HS-5 (cell line): Measurements from ENCODE around the gene KRTAP4-3.
"Not testable (repeated sequence)": the region's sequence is repeated elsewhere in the genome, so short reads cannot be mapped to it uniquely, and the experiment has no call there.

Experiments used
- DNase-seq: peaks from one replicate; pipeline ENCODE4 v3.0.0-alpha.2; 2012; ENCODE audit warnings: low read depth

KRTAP4-3 gene

GRCh38 chr17:41151525-41151924 is 16.5 kb downstream of the KRTAP4-3 start:
- no peak for DNase-seq

- no peak for DNase-seq
Observed at GRCh38 chr17:41150026-41150425, 18.0 kb downstream of the KRTAP4-3 start.

- DNase-seq: no peak
Observed at GRCh38 chr17:41149652-41149985, 18.4 kb downstream of the KRTAP4-3 start, which contains the start of gene KRTAP4-5. Gene KRTAP4-5, minus strand, starts transcription at chr17:41149825. Its CDS starts 58 bp downstream, at chr17:41149767.

- DNase-seq: not testable (repeated sequence)
Observed at GRCh38 chr17:41148971-41149651, 18.9 kb downstream of the KRTAP4-3 start.

DNA sequence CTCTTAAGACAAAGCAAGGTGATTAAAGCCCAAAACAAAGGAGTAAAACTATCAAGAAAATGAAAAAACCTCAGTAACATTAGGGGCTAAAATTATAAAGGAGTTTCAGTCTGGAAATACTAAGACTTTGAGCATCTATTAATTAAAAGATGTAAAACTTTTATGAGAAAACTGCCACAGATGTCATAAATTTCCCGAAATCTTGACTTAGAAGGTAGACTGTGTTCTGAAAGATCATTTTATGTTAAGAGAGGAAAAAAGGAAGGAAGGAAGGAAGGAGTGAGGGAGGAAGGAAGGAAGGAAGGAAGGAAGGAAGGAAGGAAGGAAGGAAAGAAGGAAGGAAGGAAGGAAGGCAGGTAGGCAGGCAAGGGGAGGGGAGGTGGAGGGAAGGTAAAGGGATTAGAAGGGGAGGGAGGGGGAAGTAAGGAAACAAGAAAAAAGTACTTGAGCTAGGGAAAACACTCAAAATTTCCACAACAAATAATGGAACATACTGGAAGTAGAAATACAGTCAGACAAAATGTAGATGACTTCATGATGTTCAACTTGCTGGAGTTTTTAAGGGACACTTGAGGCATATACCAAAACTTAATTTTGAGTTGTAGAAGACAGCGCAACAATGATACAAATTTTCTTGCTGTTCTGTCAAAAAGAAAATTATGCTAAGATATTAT is 20.4 kb downstream of the KRTAP4-3 start:
- DNase-seq: no peak

- DNase-seq: no peak
Observed at GRCh38 chr17:41145261-41145660, 22.8 kb downstream of the KRTAP4-3 start.

DNA sequence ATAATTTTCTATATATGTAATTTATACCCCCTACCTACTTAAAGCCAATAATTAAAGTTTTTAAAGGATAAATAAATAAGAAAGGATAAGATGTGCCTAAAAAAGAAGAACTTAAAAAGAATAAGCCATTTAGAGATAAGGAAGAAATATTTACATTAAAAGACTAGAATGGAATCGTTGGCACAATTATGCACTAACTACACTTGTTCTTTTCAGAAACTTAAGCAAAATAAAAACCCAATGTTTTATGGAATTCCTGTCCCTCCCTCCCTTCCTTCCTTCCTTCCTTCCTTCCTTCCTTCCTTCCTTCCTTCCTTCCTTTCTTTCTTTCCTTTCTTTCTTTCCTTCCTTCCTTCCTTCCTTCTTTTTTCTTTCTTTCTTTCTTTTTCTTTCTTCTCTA is 23.2 kb downstream of the KRTAP4-3 start:
- DNase-seq: no peak

GRCh38 chr17:41141361-41141760 is 26.7 kb downstream of the KRTAP4-3 start:
- DNase-seq: no peak

DNA sequence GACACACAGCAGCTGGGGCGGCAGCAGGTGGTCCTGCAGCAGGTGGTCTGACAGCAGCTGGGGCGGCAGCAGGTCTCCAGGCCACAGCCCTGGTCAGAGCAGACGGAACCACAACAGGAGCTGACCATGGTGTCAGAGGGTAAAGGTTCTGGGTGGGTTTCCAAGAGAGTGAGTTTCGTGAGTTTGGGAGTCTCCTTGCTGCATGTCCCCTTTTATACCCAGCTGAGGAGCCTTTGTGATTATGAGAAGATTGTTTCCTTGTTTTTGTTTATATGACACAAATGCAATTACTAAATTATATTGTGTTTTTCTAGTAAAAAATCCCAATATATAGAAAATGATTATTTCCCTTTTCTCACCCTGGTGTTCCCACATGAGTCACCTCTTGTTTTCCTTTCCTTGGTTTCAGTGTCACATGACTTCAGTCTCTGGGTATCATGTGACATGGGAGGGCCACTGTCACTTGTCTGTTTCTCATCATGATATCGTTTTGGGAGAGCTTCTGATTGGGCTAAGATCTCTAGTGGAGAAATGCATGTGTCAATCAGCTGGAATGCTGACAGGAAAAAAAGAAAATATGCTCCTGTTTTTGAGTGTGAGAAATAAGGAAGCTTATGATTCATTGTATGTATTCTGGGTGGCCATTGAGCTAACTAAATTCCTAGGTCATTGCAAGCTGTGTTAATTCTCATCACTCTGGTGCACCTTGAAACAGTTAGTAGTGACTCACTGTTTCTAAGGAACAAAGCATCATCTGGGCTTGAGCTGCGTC is 27.5 kb downstream of the KRTAP4-3 start, which contains the start of gene KRTAP4-6:
KRTAP4-6 (minus strand) TSS at position 185 of the 772 bp plus-strand sequence; CDS start at position 128, 57 bp downstream.
- peak; percentile 93 for DNase-seq

- not testable (repeated sequence) for DNase-seq
Observed at GRCh38 chr17:41139865-41140264, 28.2 kb downstream of the KRTAP4-3 start.

GRCh38 chr17:41133880-41134735 is 33.9 kb downstream of the KRTAP4-3 start:
- DNase-seq: no peak

DNA sequence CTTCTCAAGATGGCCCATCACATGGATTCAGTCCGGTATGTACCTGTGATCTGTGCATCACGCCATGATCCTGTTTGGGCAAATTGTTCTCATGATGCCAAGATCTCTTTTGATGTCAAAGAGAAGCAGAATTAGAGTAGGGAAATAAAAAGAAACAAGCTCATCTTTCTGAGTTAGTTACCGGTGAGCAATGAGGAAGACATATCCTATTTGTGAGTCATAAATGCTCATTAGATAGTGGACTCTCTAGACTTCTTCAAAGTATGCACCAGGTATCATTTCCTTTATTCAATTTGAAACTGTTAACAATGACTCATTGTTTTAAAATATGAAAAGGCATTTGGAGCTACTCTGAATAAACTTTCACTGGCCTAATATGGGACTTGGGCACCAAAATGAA is 36.0 kb downstream of the KRTAP4-3 start:
- peak; percentile 42 for DNase-seq

DNA sequence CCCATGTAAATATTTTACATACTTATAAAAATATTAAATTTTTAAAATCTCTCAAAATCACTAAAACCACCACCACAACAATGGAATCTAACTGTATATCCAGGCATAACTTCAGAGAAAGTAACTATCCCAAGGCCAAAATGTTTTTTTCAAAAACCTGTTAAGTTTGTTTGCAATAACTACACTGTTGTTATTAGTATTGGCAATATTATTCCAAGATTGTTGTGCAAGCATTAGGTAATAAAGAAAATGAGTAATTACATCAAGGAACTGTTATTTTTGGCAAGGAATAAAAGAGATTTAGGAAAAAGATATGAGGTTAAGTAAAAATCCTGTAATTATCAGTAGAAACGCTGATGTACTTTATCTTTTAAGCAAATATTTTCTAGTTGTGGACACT is 40.6 kb downstream of the KRTAP4-3 start:
- no peak for DNase-seq

DNA sequence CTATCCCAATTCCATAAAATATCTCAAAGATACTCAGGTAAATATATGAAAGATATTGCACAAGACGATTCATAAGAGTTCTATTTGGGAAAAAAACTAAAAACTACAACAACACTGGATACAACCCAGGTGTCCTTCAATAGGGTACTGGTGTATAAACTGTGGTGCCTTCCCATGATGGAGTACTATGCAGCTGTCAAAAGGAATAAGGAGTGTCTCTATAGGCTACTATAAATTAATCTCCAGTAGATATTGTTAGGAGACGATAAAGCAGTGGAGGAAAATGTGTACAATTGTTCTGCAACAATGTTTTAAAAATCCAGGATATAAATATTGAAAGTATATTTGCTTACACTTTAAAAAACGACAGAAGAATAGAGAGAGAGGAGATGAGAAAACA is 41.6 kb downstream of the KRTAP4-3 start:
- no peak for DNase-seq

- DNase-seq: no peak
Observed at GRCh38 chr17:41125064-41125463, 43.0 kb downstream of the KRTAP4-3 start.

DNA sequence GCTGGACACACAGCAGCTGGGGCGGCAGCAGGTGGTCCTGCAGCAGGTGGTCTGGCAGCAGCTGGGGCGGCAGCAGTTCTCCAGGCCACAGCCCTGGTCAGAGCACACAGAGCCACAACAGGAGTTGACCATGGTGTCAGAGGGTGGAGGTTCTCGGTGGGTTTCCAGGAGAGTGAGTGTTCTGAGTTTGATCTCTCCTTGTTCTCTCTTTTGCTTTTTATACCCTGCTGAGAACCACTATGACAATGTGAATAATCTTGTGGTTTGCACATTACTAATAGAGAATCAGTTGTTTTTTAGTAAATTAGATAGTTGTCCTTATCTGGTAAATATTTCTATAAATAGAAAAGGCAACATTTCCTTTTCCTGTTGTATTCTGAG is 44.0 kb downstream of the KRTAP4-3 start, which contains the start of gene KRTAP4-12:
KRTAP4-12 (minus strand) TSS at position 192 of the 381 bp plus-strand sequence; CDS start at position 132, 60 bp downstream.
- not testable (repeated sequence) for DNase-seq

- not testable (repeated sequence) for DNase-seq
Observed at GRCh38 chr17:41123292-41123990, 44.6 kb downstream of the KRTAP4-3 start.

- no peak for DNase-seq
Observed at GRCh38 chr17:41121742-41122141, 46.3 kb downstream of the KRTAP4-3 start.

GRCh38 chr17:41119696-41120690 is 48.0 kb downstream of the KRTAP4-3 start:
- not testable (repeated sequence) for DNase-seq

- DNase-seq: no peak
Observed at GRCh38 chr17:41118721-41119120, 49.3 kb downstream of the KRTAP4-3 start.
